K562 (cell line): Measurements from ENCODE around the gene TNNT2. TPM values are rescaled to one million over a fixed set of nuclear protein-coding genes. Genes with fewer than 3 reads are reported as not detected.

Source experiments
- ATAC-seq: fragments of 200-7000 bp; cut with Tn5 transposase; 3 replicates; pipeline ENCODE4 v1.9.1; 2020; ENCODE audit warnings: moderate library complexity
- BruUV-seq: library from RNA; stranded (reverse); fragments of 400-500 nt; replicated peaks from 2 replicates; lab custom pipeline; 2021; lab: Mats Ljungman, UMichigan
- CTCF ChIA-PET: fragments of 300-600 bp; formaldehyde crosslinking; extraction: SDS; loops from one replicate; lab custom pipeline; 2021; ENCODE audit warnings: low intra/inter-chr PET ratio; lab: Yijun Ruan, JAX
- POLR2A ChIA-PET: fragments of 300-600, 350-650 bp; sonication (Branson Sonifier 250); formaldehyde crosslinking; extraction: SDS; loops from one replicate; lab custom pipeline; 2021; ENCODE audit warnings: antibody characterized with exemption, inconsistent platforms; lab: Yijun Ruan, JAX
- DNase-seq, 4 experiments: peaks; one replicate each; pipeline versions ENCODE4 v3.0.0 to v3.0.0-alpha.2; 2011 to 2018; ENCODE audit warnings: low spot score in 3 of 4, mixed read lengths in 3 of 4; ENCODE audit errors: extremely low read depth in 1 of 4
- FAIRE-seq: peaks from 2 replicates; lab custom pipeline; 2011; peaks lifted over from hg19 to GRCh38; lab: Jason Lieb, UNC
- H2AFZ ChIP-seq: 2 replicates; pipeline ENCODE4 v1.6.0; 2011; ENCODE audit warnings: low read depth, low read length, control low read depth, inconsistent platforms
- H3K27ac ChIP-seq: fragments of 200-600 bp; 3 replicates; pipeline ENCODE4 v1.8.0; 2011; ENCODE audit warnings: low read depth, mild to moderate bottlenecking, control low read depth, inconsistent platforms, low read length, moderate library complexity, mixed read lengths; ENCODE audit errors: extremely low read depth
- H3K27me3 ChIP-seq, 2 experiments: fragments of 300-600 bp in 1 of 2; 2 replicates in 1 of 2; 3 replicates in 1 of 2; pipeline versions ENCODE4 v1.6.0 to v1.8.0; 2011; ENCODE audit warnings: inconsistent platforms in 2 of 2, low read length in 2 of 2, mild to moderate bottlenecking in 1 of 2, mixed read lengths in 1 of 2, moderate library complexity in 1 of 2; ENCODE audit not compliant: control insufficient read depth in 2 of 2, insufficient read depth in 2 of 2
- H3K36me3 ChIP-seq: fragments of 300-600 bp; 3 replicates; pipeline ENCODE4 v1.8.0; 2011; ENCODE audit warnings: mild to moderate bottlenecking, low read length, inconsistent platforms; ENCODE audit not compliant: control insufficient read depth, insufficient read depth
- H3K4me1 ChIP-seq, 2 experiments: fragments of 200-600 bp in 1 of 2; replicated peaks in 1 of 2; 2 replicates in 1 of 2; 3 replicates in 1 of 2; pipeline versions ENCODE4 v1.5.1 to v1.8.0; 2011; ENCODE audit warnings: inconsistent platforms in 2 of 2, low read length in 2 of 2, mild to moderate bottlenecking in 1 of 2, mixed read lengths in 1 of 2, moderate library complexity in 1 of 2; ENCODE audit not compliant: control insufficient read depth in 2 of 2, insufficient read depth in 2 of 2
- H3K4me2 ChIP-seq: 2 replicates; pipeline ENCODE4 v1.6.1; 2011; ENCODE audit warnings: low read length, control low read depth, inconsistent platforms, mixed read lengths; ENCODE audit not compliant: insufficient read depth
- H3K4me3 ChIP-seq: fragments of 200-600 bp; sonication (generic), shearing (Covaris generic); 2 replicates; pipeline ENCODE4 v1.5.1; 2016; ENCODE audit warnings: control low read depth, inconsistent platforms
- H3K79me2 ChIP-seq: fragments of 200-600 bp; 3 replicates; pipeline ENCODE4 v1.8.0; 2011; ENCODE audit warnings: low read length, inconsistent platforms; ENCODE audit not compliant: control insufficient read depth, insufficient read depth
- H3K9ac ChIP-seq, 2 experiments: 2 replicates each; pipeline versions ENCODE4 v1.6.0 to v1.6.1; 2011; ENCODE audit warnings: low read depth in 2 of 2, low read length in 2 of 2, control low read depth in 1 of 2, inconsistent platforms in 1 of 2, mild to moderate bottlenecking in 1 of 2, mixed read lengths in 1 of 2; ENCODE audit not compliant: insufficient read depth in 1 of 2
- H3K9me1 ChIP-seq: one replicate; pipeline ENCODE4 v1.6.0; 2011; ENCODE audit warnings: inconsistent platforms, mild to moderate bottlenecking, low read length, moderate library complexity; ENCODE audit not compliant: control insufficient read depth, insufficient read depth
- H3K9me3 ChIP-seq: replicated peaks from 2 replicates; pipeline ENCODE4 v1.5.1; 2011; ENCODE audit warnings: low read depth, low read length, inconsistent platforms; ENCODE audit not compliant: control insufficient read depth, insufficient read depth
- H4K20me1 ChIP-seq: replicated peaks from 2 replicates; pipeline ENCODE4 v1.6.1; 2011; ENCODE audit warnings: low read length, inconsistent platforms, mixed read lengths; ENCODE audit not compliant: control insufficient read depth, insufficient read depth
- ARHGAP35 ChIP-seq: fragments of 450-650 bp; IDR thresholded peaks from 2 replicates; pipeline ENCODE4 v1.6.1; 2018; ENCODE audit not compliant: partially characterized antibody
- ILK ChIP-seq: fragments of 450-650 bp; IDR thresholded peaks from 2 replicates; pipeline ENCODE4 v1.6.1; 2016; ENCODE audit warnings: missing genetic modification characterization, low read depth, mild to moderate bottlenecking, missing compliant biosample characterization, moderate library complexity, borderline replicate concordance
- JUNB ChIP-seq: fragments of 450-650 bp; formaldehyde crosslinking; conservative IDR thresholded peaks from 2 replicates; pipeline ENCODE4 v1.4.0; 2020; ENCODE audit warnings: mild to moderate bottlenecking
- SMARCE1 ChIP-seq: fragments of 450-650 bp; IDR thresholded peaks from 2 replicates; pipeline ENCODE4 v1.7.1; 2016; ENCODE audit warnings: mild to moderate bottlenecking
- TAF1 ChIP-seq: IDR thresholded peaks from 2 replicates; pipeline ENCODE4 v1.6.1; 2011; ENCODE audit warnings: mild to moderate bottlenecking, low read length, moderate library complexity; ENCODE audit not compliant: insufficient read depth, control insufficient read depth, severe bottlenecking; ENCODE audit errors: extremely low read depth
- ZNF77 ChIP-seq: fragments of 250-450 bp; sonication (Bioruptor Pico); IDR thresholded peaks from 2 replicates; pipeline ENCODE4 v1.5.0; 2020
- WGBS: fragments of 100-300 bp; shearing (Covaris generic); methylation state at CpG from one replicate; pipeline ENCODE4 v1.1.6; 2016; ENCODE audit warnings: low coverage, mixed read lengths; ENCODE audit not compliant: insufficient coverage; ENCODE audit errors: missing lambda C conversion rate; 5-methylcytosine and 5-hydroxymethylcytosine counted together
- in situ Hi-C: fragments of 300-500 bp; cut with MboI; formaldehyde crosslinking; loops from 4 replicates; pipeline ENCODE4 v1.15.0; 2018; ENCODE audit warnings: inconsistent platforms, mixed read lengths
- intact Hi-C: fragments of 100-400 bp; cut with micrococcal nuclease; formaldehyde crosslinking; loops from 2 replicates; pipeline ENCODE4 v1.14.2; 2022
- polyA plus RNA-seq, 8 experiments: library from polyadenylated mRNA; depleted of rRNA in 4 of 8; stranded (reverse) in 5 of 8; unstranded in 3 of 8; fragments of >200 nt; fragmentation: Nextera tagmentation in 2 of 8; fragmentation: Illumina TruSeq in 1 of 8; extraction: Ambion mirVana in 2 of 8; extraction: Trizol in 1 of 8; gene quantifications; 2 replicates each; pipeline versions ENCODE4 v1.2.1 to v1.2.3, GENCODE V29; 2011 to 2014; ENCODE audit warnings: inconsistent platforms in 1 of 8, missing spikeins in 1 of 8
- total RNA-seq, 7 experiments: library from RNA; depleted of rRNA in 6 of 7; stranded (reverse); fragments of >200 nt in 6 of 7; fragmentation: Illumina TruSeq in 2 of 7; extraction: Trizol in 2 of 7; gene quantifications; 2 replicates each; pipeline versions ENCODE4 v1.2.1 to v1.2.3, GENCODE V29; 2011 to 2021; ENCODE audit warnings: low replicate concordance in 1 of 7
- TF ChIP-seq, protein P1 (sequence below): IDR thresholded peaks from 3 replicates; pipeline ENCODE4 v1.6.1; 2011; ENCODE audit warnings: borderline replicate concordance, mild to moderate bottlenecking, moderate library complexity; ENCODE audit not compliant: insufficient read length; ENCODE audit errors: extremely low read depth

The TNNT2 gene
- total and polyA plus RNA-seq, 9 of the 15 experiments (the other 6 are each of a cell fraction or from before 2014, with no cell fraction given) = not detected

DNA sequence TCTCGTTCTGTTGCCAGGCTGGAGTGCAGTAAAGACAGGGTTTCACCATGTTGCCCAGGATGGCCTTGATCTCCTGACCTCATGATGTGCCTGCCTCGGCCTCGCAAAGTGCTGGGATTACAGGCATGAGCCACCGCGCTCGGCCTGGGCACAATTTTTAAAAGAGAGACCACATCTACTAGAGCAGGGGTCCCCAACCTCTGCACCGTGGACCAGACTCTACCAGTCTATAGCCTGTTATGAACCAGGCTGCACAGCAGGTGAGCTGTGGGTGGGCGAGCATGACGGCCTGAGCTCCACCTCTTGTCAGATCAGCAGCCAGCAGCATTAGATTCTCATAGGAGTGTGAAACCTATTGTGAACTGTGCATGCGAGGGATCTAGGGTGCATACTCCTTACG is 20.8 kb downstream of the TNNT2 start (continued):
- TF ChIP-seq, protein P1, sequence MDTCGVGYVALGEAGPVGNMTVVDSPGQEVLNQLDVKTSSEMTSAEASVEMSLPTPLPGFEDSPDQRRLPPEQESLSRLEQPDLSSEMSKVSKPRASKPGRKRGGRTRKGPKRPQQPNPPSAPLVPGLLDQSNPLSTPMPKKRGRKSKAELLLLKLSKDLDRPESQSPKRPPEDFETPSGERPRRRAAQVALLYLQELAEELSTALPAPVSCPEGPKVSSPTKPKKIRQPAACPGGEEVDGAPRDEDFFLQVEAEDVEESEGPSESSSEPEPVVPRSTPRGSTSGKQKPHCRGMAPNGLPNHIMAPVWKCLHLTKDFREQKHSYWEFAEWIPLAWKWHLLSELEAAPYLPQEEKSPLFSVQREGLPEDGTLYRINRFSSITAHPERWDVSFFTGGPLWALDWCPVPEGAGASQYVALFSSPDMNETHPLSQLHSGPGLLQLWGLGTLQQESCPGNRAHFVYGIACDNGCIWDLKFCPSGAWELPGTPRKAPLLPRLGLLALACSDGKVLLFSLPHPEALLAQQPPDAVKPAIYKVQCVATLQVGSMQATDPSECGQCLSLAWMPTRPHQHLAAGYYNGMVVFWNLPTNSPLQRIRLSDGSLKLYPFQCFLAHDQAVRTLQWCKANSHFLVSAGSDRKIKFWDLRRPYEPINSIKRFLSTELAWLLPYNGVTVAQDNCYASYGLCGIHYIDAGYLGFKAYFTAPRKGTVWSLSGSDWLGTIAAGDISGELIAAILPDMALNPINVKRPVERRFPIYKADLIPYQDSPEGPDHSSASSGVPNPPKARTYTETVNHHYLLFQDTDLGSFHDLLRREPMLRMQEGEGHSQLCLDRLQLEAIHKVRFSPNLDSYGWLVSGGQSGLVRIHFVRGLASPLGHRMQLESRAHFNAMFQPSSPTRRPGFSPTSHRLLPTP = no peak
- no peak for TF ChIP-seq ILK (tag)
- no peak for TF ChIP-seq ARHGAP35
- TF ChIP-seq ZNF77 (CRISPR knock-in tag) = no peak
- TF ChIP-seq SMARCE1 = no peak
- no peak for TF ChIP-seq JUNB (CRISPR knock-in tag)

DNA sequence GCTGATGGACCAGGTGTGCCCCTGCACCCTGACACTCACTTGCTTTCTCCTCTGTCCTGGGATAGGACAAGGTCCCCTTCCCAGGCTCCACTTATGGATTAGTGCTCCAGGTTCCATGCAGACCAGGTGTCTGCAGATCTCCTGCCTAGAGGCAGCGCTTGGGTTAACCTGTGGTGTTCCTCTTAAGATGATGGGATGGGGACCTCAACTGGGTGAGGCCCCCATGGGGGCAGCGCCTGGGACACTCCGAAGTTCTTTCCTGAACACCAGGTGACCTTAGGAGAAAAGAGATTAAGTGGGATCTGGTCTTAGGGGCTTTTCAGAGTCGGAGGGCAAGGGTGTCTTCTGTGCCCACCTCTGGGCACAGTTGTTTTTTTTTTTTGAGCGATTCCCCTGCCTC is 21.2 kb downstream of the TNNT2 start:
- in situ Hi-C loops (no loop called here), intact Hi-C loops (no loop called here)
- DNase-seq (no peak), ATAC-seq (no peak), FAIRE-seq (no peak)
- BruUV-seq = no TSS peak
- 0% methylated on average over 5 of the region's 5 CpGs for WGBS
- no peaks in the 10 kb centered on the region for H3K36me3 ChIP-seq
- POLR2A ChIA-PET = no interaction called here
- peaks cover 17% of the 10 kb centered on the region for H4K20me1 ChIP-seq
- no peak for TF ChIP-seq TAF1
- no peak overlapping the region for H3K9ac ChIP-seq
- CTCF ChIA-PET = no interaction called here
- no peak overlapping the region for H2AFZ ChIP-seq
- no peaks in the 10 kb centered on the region for H3K9me3 ChIP-seq
- no peaks in the 10 kb centered on the region for H3K79me2 ChIP-seq
- no peak overlapping the region for H3K27ac ChIP-seq
- H3K4me3 ChIP-seq = no peak overlapping the region
- H3K9me1 ChIP-seq = no peaks in the 10 kb centered on the region
- H3K4me2 ChIP-seq = no peak overlapping the region
- peaks cover 0 to under 1% of the 10 kb centered on the region in 2 experiments; a peak in 1 of 5 replicates for H3K4me1 ChIP-seq
- H3K27me3 ChIP-seq = peaks cover 0 to 46% of the 10 kb centered on the region in 2 experiments; a peak in 2 of 5 replicates
